ELR (cell line): Measurements from ENCODE around the gene SPATA13.

ENCODE experiments used
- DNase-seq: peaks from one replicate; pipeline ENCODE4 v3.0.0-alpha.2; 2015; ENCODE audit warnings: low read depth

Gene SPATA13

GRCh38 chr13:24253520-24254145 lies 93.1 kb downstream of the SPATA13 start:
- no peak for DNase-seq

DNA sequence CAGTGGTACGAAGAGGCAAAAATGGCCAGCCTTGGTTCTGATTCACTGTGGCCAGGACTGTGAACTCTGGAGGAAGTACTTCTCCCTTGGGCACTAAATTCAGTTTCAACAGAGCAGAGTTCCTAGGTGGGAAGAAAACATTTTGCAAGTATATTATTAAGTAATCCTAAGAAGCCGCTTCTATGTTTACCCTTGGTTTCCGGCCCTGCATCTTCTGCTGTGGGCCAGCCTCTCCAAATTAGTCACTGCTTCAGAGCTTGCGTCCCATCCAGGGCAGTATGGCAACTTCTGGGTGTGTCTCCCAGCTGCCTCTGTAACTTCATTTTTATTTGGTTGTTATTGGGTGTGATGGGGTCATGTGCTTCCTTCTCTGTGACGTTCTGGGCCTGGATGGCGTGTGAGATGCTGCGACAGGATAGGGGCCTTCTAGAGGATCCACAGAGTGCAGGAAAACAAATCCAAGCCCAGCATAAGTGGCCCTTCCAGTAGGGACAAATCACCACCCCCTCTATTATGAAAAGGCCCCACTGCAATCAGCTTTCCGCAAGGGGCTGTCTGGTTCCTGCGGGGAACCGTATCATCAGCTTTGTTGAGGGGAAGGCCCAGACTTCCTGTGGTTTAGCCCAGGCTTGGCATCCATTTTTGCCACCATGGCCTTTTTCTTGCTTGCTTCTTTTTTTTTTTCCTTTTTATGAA lies 93.8 kb downstream of the SPATA13 start:
- DNase-seq = no peak

DNA sequence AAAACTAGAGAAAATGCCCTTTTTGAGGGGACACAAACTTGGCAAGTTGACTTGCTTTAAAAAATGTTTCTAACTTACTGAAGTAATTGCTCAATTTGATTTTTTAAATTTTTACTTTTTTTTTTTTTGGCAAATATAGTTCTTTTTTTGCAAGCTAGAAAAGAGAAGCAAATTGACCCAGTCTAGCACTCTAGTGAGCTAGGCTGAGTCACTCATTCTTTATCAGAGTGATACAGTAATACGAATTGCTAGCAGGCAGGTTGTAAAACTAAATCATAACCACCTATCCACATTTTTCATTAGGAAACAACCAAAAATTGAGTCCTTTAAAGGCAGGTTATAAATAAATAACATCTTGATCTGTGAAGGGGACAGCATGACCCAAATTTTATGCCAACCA lies 97.0 kb downstream of the SPATA13 start:
- DNase-seq = no peak

GRCh38 chr13:24261566-24261965 lies 101.0 kb downstream of the SPATA13 start:
- no peak for DNase-seq

GRCh38 chr13:24263632-24264031 lies 103.1 kb downstream of the SPATA13 start:
- no peak for DNase-seq

DNA sequence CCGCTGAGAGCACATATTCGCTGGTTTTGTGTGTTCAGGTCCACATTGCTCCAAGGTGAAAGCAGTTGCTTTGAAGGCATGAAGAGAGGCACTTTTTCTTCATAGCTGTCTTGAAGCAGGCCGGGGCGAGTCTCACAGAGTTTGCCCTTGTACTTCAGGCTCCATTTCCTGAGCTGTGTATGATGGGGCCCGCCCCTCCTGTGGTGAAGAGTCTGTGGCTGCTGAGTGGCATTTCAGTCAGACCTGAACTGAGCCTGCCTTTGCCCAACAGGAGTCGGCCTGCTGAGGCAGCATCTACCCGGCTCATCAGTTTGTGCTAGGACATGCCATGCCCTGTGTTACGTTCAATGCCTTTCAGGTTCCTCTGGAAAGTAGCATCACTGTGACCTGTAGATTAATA lies 104.5 kb downstream of the SPATA13 start:
- no peak for DNase-seq

DNA sequence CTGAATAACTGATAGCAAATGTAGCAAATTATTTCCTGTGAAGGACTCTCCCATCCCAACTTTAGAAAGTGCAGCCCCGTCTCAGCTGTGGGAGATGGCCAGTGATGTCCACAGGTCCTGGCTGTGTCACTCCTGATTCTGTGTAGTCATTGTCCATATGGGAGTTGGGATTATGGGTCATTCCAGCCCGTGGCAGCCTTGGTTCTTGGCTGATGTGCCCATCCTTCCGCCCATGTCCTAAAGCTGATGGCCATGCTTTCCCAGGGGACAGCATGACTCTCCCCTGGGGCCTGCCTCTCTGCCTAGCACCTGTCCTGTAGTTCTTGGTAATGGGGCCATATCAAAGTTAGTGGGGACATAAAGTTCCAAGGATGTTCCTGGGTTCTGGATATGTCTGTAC lies 104.9 kb downstream of the SPATA13 start:
- DNase-seq = no peak

DNA sequence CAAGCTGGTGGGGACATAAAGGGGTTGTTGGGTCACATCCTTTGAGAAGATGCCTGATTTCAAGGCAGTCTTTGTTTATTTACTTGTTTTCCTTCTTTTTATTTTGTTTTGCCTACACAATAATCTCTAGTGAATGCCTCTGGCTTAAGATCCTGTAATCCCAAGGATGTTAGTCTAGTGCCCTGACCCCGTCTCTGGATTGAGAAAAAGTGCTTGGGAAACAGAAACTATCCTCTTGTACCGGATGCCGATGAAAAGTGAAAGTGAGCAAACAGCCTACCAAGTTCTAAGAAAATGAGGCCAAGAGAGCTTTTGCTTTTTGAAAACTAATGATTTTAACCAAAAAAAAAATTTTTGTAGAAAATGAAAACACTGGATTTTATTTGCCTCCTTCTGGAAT lies 106.8 kb downstream of the SPATA13 start:
- DNase-seq = no peak

DNA sequence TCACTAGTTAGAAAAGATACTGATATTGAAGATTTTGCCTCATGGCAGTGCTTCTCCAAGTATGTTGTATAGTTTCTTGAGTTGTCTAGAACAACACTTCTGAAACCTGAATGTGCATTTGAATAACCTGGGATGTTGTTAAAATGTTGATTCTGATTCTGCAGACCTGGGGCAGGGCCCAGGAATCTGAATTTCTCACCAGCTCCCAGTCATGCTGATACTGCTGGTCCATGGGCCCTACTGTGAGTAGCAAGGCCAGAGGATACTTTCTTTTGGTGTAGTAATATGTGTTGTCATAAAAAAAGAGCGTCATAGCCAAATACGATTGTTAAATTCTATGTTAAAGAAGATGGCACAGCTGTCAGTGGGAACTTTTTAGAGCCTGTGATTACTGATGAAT lies 107.3 kb downstream of the SPATA13 start:
- no peak for DNase-seq

DNA sequence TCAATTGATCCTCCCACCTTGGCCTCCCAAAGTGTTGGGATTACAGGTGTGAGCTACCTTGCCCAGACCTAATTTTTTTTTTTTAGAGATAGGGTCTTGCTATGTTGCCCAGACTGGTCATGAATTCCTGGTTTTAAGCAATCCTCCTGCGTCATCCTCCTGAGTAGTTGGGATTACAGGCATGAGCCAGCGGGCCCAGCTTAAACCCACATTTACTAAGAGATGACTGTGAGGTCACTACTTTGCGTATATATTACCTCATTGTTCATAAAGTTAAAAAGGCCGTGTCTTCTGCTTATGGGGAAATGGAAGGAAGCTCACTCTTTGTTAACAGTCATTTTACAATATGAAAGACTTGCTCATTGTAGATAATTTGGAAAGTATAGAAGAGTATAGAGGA lies 109.3 kb downstream of the SPATA13 start:
- peak; percentile 21 for DNase-seq

GRCh38 chr13:24270639-24271141 lies 110.2 kb downstream of the SPATA13 start:
- DNase-seq = peak; percentile 46

GRCh38 chr13:24271231-24271600 lies 110.7 kb downstream of the SPATA13 start:
- no peak for DNase-seq

GRCh38 chr13:24271601-24272451 lies 111.3 kb downstream of the SPATA13 start:
- DNase-seq = peak; percentile 4

DNA sequence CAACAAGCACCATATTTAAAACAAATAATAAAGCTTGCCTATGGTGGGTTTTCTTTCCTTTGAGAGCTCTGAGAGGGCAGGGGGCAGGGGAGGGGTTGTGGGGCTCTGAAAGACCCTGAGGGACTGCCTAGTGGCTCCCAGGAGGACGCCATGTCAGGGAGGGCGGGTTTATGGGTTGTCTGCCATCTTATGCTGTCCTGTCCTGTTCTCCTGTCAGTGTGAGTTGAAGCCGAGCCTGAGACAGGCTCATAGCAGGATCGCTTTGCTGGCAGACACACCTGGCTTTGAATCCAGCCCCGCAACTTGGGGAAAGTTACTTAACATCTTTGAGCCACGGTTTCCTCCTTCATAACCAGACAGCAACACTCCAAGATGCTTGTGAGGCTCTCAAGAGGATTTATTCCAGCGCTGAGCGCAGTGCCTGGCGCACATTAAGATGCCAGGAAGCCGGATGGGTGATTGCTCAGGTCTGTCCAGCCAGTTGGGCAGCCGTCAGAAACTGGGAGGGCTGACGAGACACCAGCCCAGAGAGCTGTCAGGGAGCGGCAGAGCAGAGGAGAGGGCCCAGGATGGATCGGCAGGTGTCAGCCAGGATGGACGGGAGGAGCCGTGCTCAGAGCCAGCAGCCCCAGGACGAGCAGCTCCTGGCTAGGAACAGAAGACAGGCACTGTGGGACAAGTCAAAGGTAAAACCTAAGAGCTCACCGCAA lies 112.1 kb downstream of the SPATA13 start:
- DNase-seq = no peak

DNA sequence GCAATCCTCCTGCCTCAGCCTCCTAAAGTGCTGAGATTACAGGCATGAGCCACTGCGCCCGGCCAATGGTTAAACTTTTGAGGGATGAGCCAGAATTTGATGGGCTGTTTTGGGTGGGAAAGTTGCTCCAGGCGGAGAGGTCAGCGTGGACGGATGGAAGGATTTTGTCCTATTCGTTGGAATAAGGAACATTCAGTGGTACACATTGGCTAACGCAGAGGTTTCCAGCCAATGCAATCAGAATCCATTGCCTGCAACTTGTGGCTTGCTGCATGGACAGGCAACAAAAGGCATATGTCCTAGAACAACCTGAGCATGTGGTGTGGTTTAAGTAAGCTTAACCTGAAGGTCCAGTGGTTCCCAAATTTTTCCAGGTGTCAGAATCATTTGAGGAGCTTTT lies 113.4 kb downstream of the SPATA13 start:
- no peak for DNase-seq

DNA sequence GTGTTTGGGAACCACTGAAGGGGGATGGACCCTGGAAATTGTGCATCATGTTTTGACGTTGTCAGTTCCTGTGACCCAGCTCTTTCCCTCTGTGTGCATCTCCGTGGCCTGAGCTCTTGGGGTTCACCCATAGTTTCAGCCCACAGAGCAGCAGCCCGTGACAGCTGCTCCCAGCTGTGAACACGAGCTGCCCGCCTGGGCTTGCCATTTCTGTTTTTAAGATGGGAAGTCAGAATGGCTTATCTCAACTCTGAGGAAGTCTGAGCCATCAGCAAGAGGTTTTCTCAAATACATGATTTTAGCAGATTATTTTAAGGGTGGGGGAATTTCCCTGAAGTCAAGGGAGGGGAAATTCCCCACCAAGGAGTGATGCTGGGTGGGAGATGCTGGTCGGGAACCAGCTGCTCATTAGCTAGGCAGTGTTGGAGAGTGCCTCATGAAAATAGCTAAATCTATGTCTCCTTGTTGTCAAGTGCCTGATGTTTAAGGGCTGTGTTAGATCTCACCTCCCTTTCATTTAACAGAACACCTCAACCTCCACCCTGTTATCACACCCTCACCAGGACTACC lies 114.0 kb downstream of the SPATA13 start:
- DNase-seq = no peak

DNA sequence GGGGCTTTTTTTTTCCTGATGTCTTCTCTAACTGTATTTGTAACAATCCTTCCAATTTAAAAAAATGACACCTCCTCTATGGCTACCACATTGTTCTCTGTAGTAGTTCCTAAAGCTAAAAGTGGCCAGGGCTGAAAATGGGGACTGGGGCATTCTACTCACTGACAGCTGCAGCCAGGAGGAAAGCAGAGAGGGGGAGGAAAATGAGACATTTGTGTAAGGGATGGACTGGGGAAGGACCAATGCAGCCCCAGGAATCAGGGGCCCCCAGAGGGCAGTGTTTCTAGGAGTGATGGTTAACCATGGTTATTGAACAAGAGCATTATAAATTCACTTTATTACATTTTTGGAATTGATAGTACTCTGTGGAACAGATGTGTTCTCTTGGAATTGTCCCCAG lies 114.5 kb downstream of the SPATA13 start:
- no peak for DNase-seq

- no peak for DNase-seq
Observed at GRCh38 chr13:24276306-24276705, 115.8 kb downstream of the SPATA13 start.

GRCh38 chr13:24276861-24277260 lies 116.3 kb downstream of the SPATA13 start:
- no peak for DNase-seq

DNA sequence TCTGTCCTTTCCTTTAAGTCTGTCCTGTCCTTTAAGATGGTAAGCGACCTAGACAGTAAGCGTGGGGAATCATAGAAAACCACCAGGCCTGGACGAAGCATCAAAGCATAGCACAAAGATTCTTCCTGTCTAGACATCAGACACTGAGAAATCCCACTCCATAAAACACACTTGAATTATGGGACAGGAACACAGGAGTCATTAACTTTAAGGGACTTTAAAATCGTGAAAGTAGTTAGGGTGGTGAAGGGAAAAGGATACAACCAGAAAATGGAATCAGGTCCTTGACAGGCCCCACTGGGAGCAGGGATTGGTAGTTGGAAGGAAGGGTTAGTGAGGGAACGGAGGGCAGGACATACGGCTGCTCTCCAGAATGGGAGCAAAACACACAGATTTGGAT lies 117.2 kb downstream of the SPATA13 start:
- DNase-seq = no peak

DNA sequence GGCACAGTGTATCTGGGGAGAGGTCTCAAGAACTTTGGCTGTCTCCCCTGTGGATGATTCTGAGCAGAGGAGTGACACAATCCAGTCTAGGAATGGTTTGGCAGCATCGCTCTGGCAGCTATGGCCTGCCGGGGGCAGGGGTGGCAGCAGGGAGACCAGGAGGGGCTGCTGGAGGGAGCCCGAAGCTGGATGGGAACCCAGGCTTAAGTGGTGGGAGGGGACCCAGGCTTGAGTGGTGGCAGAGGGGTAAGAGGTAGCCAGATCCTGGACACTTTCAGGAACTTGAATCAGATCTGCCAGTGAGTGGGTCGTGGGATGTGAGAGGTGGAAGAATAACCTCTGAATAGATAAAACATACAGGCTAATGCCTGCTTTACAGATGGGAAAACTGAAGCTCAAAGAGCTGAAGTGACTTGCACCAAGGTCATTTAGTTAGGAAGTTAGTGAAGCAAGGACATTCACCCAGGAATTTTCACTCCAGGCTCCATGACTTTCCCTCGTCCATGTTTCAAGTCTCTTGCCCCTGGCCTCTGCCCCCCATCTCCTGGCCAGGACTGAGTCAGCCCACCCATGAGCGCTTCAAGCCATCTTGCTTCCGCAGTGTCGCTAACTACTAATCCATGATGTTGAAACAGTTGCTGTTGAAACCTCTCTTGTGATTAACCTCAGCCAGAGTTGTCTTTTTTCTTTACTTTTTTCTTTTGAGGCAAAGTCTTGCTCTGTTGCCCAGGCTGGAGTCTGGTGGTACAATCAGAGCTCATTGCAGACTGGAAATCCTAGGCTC lies 119.0 kb downstream of the SPATA13 start:
- no peak for DNase-seq
